KMS-11 (cell line): ENCODE data around the gene TRIM6.
"Not testable (repeated sequence)": the region's sequence is repeated elsewhere in the genome, so short reads cannot be mapped to it uniquely, and the experiment has no call there.

Experiments used
- H2AFZ ChIP-seq: fragments of 200-600 bp; sonication (generic); 2 replicates; pipeline ENCODE4 v1.6.1; 2016; ENCODE audit warnings: antibody characterized with exemption, mixed run types, low read depth
- H3K27ac ChIP-seq: fragments of 200-600 bp; sonication (generic); 2 replicates; pipeline ENCODE4 v1.6.1; 2016; ENCODE audit warnings: mild to moderate bottlenecking, mixed run types
- H3K27me3 ChIP-seq: fragments of 200-600 bp; sonication (generic); 2 replicates; pipeline ENCODE4 v1.6.1; 2017; ENCODE audit warnings: mild to moderate bottlenecking, low read depth, mixed run types, moderate library complexity; ENCODE audit not compliant: insufficient read depth
- H3K36me3 ChIP-seq: fragments of 200-600 bp; sonication (generic); 2 replicates; pipeline ENCODE4 v1.6.1; 2017; ENCODE audit warnings: mild to moderate bottlenecking, mixed run types; ENCODE audit not compliant: insufficient read depth
- H3K4me1 ChIP-seq: fragments of 200-600 bp; sonication (generic); 2 replicates; pipeline ENCODE4 v1.6.1; 2016; ENCODE audit warnings: mild to moderate bottlenecking, low read depth, mixed run types; ENCODE audit not compliant: poor library complexity, severe bottlenecking
- H3K4me2 ChIP-seq: fragments of 200-600 bp; sonication (generic); 2 replicates; pipeline ENCODE4 v1.7.0; 2016; ENCODE audit warnings: mild to moderate bottlenecking, mixed run types
- H3K4me3 ChIP-seq: fragments of 200-600 bp; sonication (generic); IDR thresholded peaks from 2 replicates; pipeline ENCODE4 v1.6.1; 2017; ENCODE audit warnings: low read depth, low read length, mixed read lengths; ENCODE audit not compliant: insufficient read depth
- H3K79me2 ChIP-seq: fragments of 200-600 bp; sonication (generic); 2 replicates; pipeline ENCODE4 v1.6.1; 2016; ENCODE audit warnings: low read depth, mixed run types; ENCODE audit not compliant: insufficient read depth
- H3K9ac ChIP-seq: fragments of 200-600 bp; sonication (generic); 2 replicates; pipeline ENCODE4 v1.6.1; 2016; ENCODE audit warnings: mild to moderate bottlenecking, mixed run types
- H4K20me1 ChIP-seq: fragments of 200-600 bp; sonication (generic); 2 replicates; pipeline ENCODE4 v1.6.1; 2016; ENCODE audit warnings: mild to moderate bottlenecking, mixed run types; ENCODE audit not compliant: insufficient read depth
- TF ChIP-seq, protein P1 (sequence below): fragments of 200-600 bp; sonication (generic); conservative IDR thresholded peaks from 2 replicates; pipeline ENCODE4 v1.6.1; 2017; ENCODE audit warnings: low read depth, mild to moderate bottlenecking, antibody characterized with exemption, low read length, moderate library complexity, mixed read lengths

TRIM6 gene

DNA sequence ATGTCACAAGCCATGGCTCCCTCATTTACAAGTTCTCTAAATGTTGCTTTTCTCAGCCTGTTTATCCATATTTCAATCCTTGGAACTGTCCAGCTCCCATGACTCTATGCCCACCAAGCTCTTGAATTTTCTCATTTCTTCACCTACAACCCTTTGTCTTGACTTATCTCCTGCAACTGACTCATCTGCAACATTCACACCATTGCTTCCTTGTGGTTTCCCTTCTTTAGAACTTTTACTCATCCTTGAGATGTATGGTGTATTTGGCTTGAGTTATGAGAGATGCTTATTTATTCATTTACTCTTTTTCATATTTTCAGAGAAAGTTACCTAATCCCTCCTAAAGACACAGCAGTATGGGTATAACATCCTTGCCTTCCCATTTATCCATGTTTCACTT lies 47.1 kb downstream of the TRIM6 start:
- no peaks in the 10 kb centered on the region for H4K20me1 ChIP-seq
- no peaks in the 10 kb centered on the region for H3K79me2 ChIP-seq
- H3K27me3 ChIP-seq = no peaks in the 10 kb centered on the region
- H3K27ac ChIP-seq = no peak overlapping the region
- H3K4me2 ChIP-seq = no peak overlapping the region
- no peak overlapping the region for H3K4me3 ChIP-seq
- TF ChIP-seq, protein P1, sequence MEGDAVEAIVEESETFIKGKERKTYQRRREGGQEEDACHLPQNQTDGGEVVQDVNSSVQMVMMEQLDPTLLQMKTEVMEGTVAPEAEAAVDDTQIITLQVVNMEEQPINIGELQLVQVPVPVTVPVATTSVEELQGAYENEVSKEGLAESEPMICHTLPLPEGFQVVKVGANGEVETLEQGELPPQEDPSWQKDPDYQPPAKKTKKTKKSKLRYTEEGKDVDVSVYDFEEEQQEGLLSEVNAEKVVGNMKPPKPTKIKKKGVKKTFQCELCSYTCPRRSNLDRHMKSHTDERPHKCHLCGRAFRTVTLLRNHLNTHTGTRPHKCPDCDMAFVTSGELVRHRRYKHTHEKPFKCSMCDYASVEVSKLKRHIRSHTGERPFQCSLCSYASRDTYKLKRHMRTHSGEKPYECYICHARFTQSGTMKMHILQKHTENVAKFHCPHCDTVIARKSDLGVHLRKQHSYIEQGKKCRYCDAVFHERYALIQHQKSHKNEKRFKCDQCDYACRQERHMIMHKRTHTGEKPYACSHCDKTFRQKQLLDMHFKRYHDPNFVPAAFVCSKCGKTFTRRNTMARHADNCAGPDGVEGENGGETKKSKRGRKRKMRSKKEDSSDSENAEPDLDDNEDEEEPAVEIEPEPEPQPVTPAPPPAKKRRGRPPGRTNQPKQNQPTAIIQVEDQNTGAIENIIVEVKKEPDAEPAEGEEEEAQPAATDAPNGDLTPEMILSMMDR = no peak
- H3K4me1 ChIP-seq = no peaks in the 10 kb centered on the region
- no peak overlapping the region for H2AFZ ChIP-seq
- no peaks in the 10 kb centered on the region for H3K36me3 ChIP-seq
- H3K9ac ChIP-seq = no peak overlapping the region

DNA sequence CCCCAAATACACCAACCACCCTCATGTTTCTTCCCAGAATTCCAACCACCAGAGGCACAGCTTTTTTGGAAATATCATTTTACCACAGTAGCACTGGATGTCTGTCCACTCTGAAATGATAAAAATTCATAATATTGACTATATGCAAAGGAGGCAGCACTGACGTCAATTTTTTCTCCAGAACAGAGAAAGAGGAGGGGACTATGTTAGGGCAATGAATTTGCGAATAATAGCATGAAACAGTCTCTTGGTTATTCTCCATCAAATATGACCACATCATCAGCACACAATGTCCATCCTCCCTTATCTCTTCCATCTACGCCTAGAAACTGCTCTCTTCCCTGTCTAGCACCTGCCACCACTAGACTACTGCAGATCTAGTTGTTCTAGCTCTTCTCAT lies 49.7 kb downstream of the TRIM6 start:
- Histone ChIP-seq H3K27me3 (no peaks in the 10 kb centered on the region), H2AFZ (no peak overlapping the region)
- TF ChIP-seq, protein P1 = no peak

DNA sequence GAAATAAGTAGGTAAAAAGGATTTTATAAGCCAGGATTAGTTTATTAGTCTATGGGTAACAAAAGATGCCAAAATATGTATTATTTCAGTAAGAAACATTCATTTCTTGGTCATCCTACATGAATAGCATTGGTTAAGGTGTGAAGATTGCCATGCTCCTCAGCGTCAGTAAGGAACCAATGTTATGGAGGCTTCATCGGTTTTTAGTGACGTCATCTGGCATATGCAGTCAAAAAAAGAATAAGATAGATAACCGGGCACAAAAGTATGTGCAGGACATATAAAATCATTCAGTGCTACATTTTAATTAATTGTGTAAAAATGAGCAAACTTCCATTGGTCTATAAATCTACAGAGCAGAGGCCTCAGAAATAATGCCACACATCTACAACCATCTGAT lies 59.0 kb downstream of the TRIM6 start:
- Histone ChIP-seq H3K36me3 (no peaks in the 10 kb centered on the region), H4K20me1 (no peaks in the 10 kb centered on the region), H3K4me1 (no peaks in the 10 kb centered on the region), H3K4me2 (no peak overlapping the region), H3K4me3 (no peak overlapping the region), H3K27me3 (no peaks in the 10 kb centered on the region), H3K27ac (no peak overlapping the region), H3K9ac (no peak overlapping the region), H2AFZ (no peak overlapping the region), H3K79me2 (no peaks in the 10 kb centered on the region)
- TF ChIP-seq, protein P1 = no peak

More for the DNA sequence above, 49.7 kb downstream of the TRIM6 start:
- no peak overlapping the region for H3K4me2 ChIP-seq
- H3K27ac ChIP-seq = no peak overlapping the region
- no peak overlapping the region for H3K9ac ChIP-seq
- no peaks in the 10 kb centered on the region for H3K4me1 ChIP-seq
- H4K20me1 ChIP-seq = no peaks in the 10 kb centered on the region
- no peaks in the 10 kb centered on the region for H3K79me2 ChIP-seq
- H3K36me3 ChIP-seq = no peaks in the 10 kb centered on the region
- H3K4me3 ChIP-seq = no peak overlapping the region

DNA sequence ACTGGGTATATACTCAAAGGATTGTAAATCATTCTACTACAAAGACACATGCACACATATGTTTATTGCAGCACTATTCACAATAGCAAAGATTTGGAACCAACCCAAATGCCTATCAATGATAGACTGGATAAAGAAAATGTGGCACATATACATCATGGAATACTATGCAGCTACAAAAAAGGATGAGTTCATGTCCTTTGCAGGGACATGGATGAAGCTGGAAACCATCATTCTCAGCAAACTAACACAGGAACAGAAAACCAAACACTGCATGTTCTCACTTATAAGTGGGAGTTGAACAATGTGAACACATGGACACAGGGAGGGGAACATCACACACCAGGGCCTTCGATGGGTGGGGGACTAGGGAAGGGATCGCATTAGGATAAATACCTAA lies 60.5 kb downstream of the TRIM6 start:
- H4K20me1 ChIP-seq, H2AFZ ChIP-seq, H3K4me2 ChIP-seq, H3K4me1 ChIP-seq, H3K4me3 ChIP-seq, H3K27me3 ChIP-seq, H3K36me3 ChIP-seq, H3K79me2 ChIP-seq, H3K27ac ChIP-seq, H3K9ac ChIP-seq: not testable (repeated sequence)

DNA sequence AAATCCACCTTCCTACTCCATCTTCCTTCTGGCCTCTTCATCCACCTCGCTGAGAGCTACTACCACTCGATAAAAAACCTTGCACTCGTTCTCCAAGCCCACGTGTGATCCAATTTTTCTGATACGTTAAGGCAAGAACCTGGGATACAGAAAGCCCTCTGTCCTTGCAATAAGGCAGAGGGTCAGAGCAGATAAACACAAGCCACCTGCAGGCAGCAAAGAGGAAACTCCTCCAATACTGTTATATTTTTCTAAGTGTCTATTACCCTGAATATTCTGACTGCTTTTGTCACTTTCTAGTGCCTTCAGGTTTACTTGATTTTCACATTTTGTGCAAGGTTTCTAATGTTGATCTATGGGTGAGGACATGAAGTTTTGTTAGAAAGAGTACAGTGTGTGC lies 61.9 kb downstream of the TRIM6 start:
- Histone ChIP-seq H3K27ac (no peak overlapping the region), H3K36me3 (no peaks in the 10 kb centered on the region), H2AFZ (no peak overlapping the region), H3K79me2 (no peaks in the 10 kb centered on the region), H3K4me2 (no peak overlapping the region), H4K20me1 (no peaks in the 10 kb centered on the region), H3K4me3 (no peak overlapping the region), H3K4me1 (no peaks in the 10 kb centered on the region), H3K27me3 (no peaks in the 10 kb centered on the region), H3K9ac (no peak overlapping the region)
- TF ChIP-seq, protein P1 = no peak
